Myocyte (in vitro differentiated cells): ENCODE data around the gene PKP3. TPM values are rescaled to one million over a fixed set of nuclear protein-coding genes. Genes with fewer than 3 reads are reported as not detected.
"Not testable (repeated sequence)": the region's sequence is repeated elsewhere in the genome, so short reads cannot be mapped to it uniquely, and the experiment has no call there.

Experiments
- DNase-seq: peaks from one replicate; pipeline ENCODE4 v3.0.0-alpha.2; 2012; ENCODE audit warnings: low read depth
- total RNA-seq: library from RNA; depleted of rRNA; stranded (reverse); fragments of >200 nt; gene quantifications from 2 replicates; pipeline ENCODE4 v1.2.3, GENCODE V29; 2014

The PKP3 gene
- total RNA-seq, 1 donor from 2014 or later, result 1.4 TPM

- no peak for DNase-seq
Measured at GRCh38 chr11:408154-409007, 14.4 kb downstream of the PKP3 start.

GRCh38 chr11:409008-409599, 15.1 kb downstream of the PKP3 start:
- DNase-seq, result no peak

GRCh38 chr11:409600-410483, 15.8 kb downstream of the PKP3 start:
- no peak for DNase-seq

- DNase-seq, result not testable (repeated sequence)
Measured at GRCh38 chr11:410711-411110, 16.7 kb downstream of the PKP3 start.

GRCh38 chr11:411520-411919, 17.5 kb downstream of the PKP3 start:
- DNase-seq, result not testable (repeated sequence)

GRCh38 chr11:412641-413119, 18.7 kb downstream of the PKP3 start:
- no peak for DNase-seq

- DNase-seq, result no peak
Measured at GRCh38 chr11:413120-414081, 19.4 kb downstream of the PKP3 start.

GRCh38 chr11:414318-414857, 20.4 kb downstream of the PKP3 start:
- no peak for DNase-seq

GRCh38 chr11:415640-416041, 21.6 kb downstream of the PKP3 start:
- DNase-seq, result no peak

- DNase-seq, result no peak
Measured at GRCh38 chr11:416051-416756, 22.2 kb downstream of the PKP3 start.

GRCh38 chr11:416757-417621, 23.0 kb downstream of the PKP3 start:
- no peak for DNase-seq

- no peak for DNase-seq
Measured at GRCh38 chr11:417652-418342, 23.8 kb downstream of the PKP3 start.

GRCh38 chr11:418343-419247, 24.6 kb downstream of the PKP3 start:
- DNase-seq, result no peak

GRCh38 chr11:419248-420005, 25.4 kb downstream of the PKP3 start:
- no peak for DNase-seq

GRCh38 chr11:420054-420910, 26.3 kb downstream of the PKP3 start:
- no peak for DNase-seq
